ENCODE data around the gene GP1BB.

The GP1BB gene

DNA sequence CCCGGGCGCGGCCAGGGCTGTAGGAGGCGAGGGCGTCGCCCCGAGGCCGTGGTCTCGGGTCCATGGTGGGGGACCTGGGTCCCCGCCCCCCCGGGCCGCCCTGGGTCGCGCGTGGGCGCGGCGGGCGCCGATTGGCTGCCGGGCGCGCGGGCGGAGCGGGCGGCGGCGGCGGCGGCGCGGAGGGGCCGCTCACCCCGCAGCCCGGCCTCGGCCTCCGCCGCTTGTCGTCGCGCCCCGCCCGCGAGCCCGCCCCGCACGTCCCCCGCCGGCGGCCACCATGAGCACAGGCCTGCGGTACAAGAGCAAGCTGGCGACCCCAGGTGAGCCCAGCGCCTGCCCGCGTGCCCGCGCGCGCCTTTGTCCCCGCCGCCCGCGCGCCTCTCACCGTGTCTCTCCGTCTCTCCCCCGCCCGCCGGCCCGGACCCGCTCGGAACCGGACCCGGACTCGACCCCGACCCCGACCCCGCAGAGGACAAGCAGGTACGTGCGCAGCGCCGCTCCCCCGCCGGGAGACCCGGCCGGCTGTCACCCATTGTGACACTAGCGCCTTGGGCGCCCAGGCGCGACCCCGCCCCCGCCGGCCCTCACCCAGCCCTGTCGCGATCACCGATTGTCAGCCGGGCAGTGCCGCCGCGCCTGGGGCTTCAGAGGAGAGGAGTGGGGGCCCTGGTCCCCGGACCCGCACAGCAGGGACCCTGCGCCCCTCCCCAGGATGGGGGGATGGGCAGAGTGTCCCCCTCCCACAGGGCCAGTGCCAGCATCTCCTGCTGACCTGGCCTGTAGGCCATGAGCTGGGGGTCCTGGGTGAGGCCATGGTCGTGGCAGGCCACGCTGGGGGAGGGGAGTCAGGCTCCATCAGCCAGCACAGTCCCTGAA is 8.8 kb upstream of the GP1BB start, which contains the start of gene SEPTIN5:
Gene SEPTIN5, plus strand, starts transcription at position 192 of the 876 bp plus-strand sequence. Its CDS starts 86 bp downstream, at position 278.
- H3K36me3 Mint-ChIP-seq (ENCODE audit: low read depth) = no peaks in the 10 kb centered on the region
- intact Hi-C loops (cut with micrococcal nuclease) = loop anchor here (5.0 to 10.0 kb wide), 2 partner anchors 32 to 570 kb away; partner anchors contain the start of gene ESS2
- H3K4me1 Mint-ChIP-seq (ENCODE audit: low read depth) = peaks cover 13% of the 10 kb centered on the region
- no peaks in the 10 kb centered on the region for H3K9me3 Mint-ChIP-seq
- H3K27ac Mint-ChIP-seq = no peak within 1 kb of the TSS
- peaks cover 60% of the 10 kb centered on the region for H3K27me3 Mint-ChIP-seq
- peak within 1 kb of the TSS; percentile 73 for H3K4me3 Mint-ChIP-seq

DNA sequence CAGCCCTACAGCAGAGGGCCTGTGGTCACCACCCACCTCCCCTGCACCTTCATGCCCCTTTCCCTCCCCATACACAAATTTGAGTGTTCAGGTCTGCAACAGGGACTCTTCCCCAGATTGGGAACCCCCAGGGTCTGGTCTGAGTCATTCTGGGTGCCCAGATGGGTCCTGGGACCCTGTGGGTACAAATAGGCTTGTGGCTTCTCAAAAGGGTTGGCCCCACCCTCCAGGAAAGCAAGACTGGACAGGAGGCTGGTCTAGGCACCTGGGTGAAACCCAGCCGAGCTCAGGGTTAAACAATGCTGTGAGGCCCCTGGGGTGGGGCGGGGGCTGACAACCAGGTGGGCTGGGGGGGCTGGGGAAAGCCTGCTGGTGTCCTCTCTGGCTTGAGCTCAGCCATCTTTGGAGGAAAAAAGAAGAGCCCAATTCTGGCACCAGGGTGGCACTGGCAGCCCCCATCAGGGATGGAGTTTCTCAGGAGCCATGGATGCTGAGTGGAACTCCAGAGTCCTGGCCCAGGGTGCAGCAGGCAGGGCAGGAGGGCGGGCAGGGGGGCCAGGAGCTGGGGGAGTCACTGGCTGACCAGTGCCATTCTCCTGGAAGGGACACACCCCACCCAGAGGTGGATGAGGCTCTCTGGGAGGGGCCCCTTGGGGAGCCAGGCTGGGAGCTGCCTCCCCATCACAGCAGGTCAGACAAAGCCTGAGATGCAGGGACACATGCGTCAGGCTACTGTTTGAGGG is 8.0 kb upstream of the GP1BB start:
- Mint-ChIP-seq H3K4me3 (peak overlapping the region; percentile 70), H3K27ac (no peak overlapping the region), H3K4me1 (ENCODE audit: low read depth) (peaks cover 13% of the 10 kb centered on the region), H3K27me3 (peaks cover 65% of the 10 kb centered on the region), H3K36me3 (ENCODE audit: low read depth) (no peaks in the 10 kb centered on the region), H3K9me3 (no peaks in the 10 kb centered on the region)
- intact Hi-C loops (cut with micrococcal nuclease) = loop anchor here (5.0 to 10.0 kb wide), 2 partner anchors 33 to 571 kb away; partner anchors contain the start of gene ESS2

DNA sequence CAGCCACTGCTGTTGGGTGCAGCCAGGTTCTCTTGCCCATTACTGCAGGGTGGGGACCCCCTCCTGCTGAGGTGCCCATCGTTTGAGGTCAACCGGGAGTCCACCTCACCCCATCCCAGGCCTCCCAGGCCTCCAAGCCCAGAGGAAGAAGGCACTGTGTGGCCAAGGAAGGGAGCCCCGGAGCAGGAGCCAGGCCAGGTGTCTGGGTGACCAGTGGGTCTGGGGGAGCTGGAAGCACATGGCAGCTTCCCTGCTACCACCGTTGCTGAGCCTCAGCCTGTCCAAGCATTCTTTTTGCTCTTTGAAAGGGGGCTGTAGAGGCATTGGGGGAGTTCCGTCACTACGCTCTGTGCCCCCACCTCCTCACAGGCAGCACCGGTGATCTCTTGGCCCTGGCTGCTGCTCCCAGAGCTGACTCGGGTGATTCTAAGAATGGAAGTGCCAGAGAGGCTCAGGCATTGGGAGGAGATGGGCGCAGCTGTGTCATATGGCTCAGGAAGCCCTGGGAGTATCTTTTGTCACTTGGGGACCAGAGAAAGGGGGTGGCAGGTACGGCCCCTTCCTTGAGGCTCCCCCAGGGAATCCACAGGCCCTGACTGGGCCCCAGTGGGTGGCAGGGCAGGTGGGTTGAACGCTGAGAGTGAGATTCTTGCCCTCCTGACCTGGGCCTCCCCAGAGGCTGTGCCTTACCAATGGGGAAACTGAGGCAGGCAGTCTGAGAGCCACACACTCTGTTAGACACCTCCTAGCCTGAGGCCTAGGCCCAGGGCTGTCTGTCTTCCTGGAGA is 7.1 kb upstream of the GP1BB start:
- Mint-ChIP-seq H3K27me3 (peaks cover 73% of the 10 kb centered on the region), H3K4me3 (no peak overlapping the region)
- intact Hi-C loops (cut with micrococcal nuclease) = loop anchor here (5.0 to 10.0 kb wide), 2 partner anchors 34 to 571 kb away; partner anchors contain the start of gene ESS2

GRCh38 chr22:19716829-19717105 is 6.6 kb upstream of the GP1BB start:
- Mint-ChIP-seq H3K4me1 (ENCODE audit: low read depth) (peaks cover 13% of the 10 kb centered on the region), H3K9me3 (no peaks in the 10 kb centered on the region), H3K4me3 (no peak overlapping the region), H3K36me3 (ENCODE audit: low read depth) (no peaks in the 10 kb centered on the region), H3K27ac (no peak overlapping the region), H3K27me3 (peaks cover 79% of the 10 kb centered on the region)
- intact Hi-C loops (cut with micrococcal nuclease) = loop anchor here (5.0 to 10.0 kb wide), 2 partner anchors 34 to 572 kb away; partner anchors contain the start of gene ESS2

More for the DNA sequence above, 7.1 kb upstream of the GP1BB start:
- Mint-ChIP-seq H3K9me3 (no peaks in the 10 kb centered on the region), H3K36me3 (ENCODE audit: low read depth) (no peaks in the 10 kb centered on the region), H3K4me1 (ENCODE audit: low read depth) (peaks cover 13% of the 10 kb centered on the region), H3K27ac (no peak overlapping the region)

- Mint-ChIP-seq H3K36me3 (ENCODE audit: low read depth) (no peaks in the 10 kb centered on the region), H3K4me3 (no peak overlapping the region), H3K9me3 (no peaks in the 10 kb centered on the region), H3K4me1 (ENCODE audit: low read depth) (peaks cover 13% of the 10 kb centered on the region), H3K27me3 (peaks cover 81% of the 10 kb centered on the region), H3K27ac (no peak overlapping the region)
- intact Hi-C loops (cut with micrococcal nuclease) = loop anchor here (5.0 to 10.0 kb wide), 2 partner anchors 35 to 572 kb away; partner anchors contain the start of gene ESS2
These were observed 6.2 kb upstream of the GP1BB start for GRCh38 chr22:19717181-19717580.

- H3K36me3 Mint-ChIP-seq (ENCODE audit: low read depth) = no peaks in the 10 kb centered on the region
- H3K4me1 Mint-ChIP-seq (ENCODE audit: low read depth) = peaks cover 17% of the 10 kb centered on the region
- intact Hi-C loops (cut with micrococcal nuclease) = loop anchor here (5.0 to 10.0 kb wide), 2 partner anchors 36 to 573 kb away; partner anchors contain the start of gene ESS2
- H3K27me3 Mint-ChIP-seq = peaks cover 85% of the 10 kb centered on the region
- H3K9me3 Mint-ChIP-seq = no peaks in the 10 kb centered on the region
- H3K4me3 Mint-ChIP-seq = peak overlapping the region; percentile 68
- no peak overlapping the region for H3K27ac Mint-ChIP-seq
These were observed 5.5 kb upstream of the GP1BB start for GRCh38 chr22:19717691-19718455.

GRCh38 chr22:19718456-19719049 is 4.8 kb upstream of the GP1BB start:
- peaks cover 23% of the 10 kb centered on the region for H3K4me1 Mint-ChIP-seq (ENCODE audit: low read depth)
- no peaks in the 10 kb centered on the region for H3K9me3 Mint-ChIP-seq
- peak overlapping the region; percentile 68 for H3K4me3 Mint-ChIP-seq
- intact Hi-C loops (cut with micrococcal nuclease) = loop anchor here (5.0 to 10.0 kb wide), 2 partner anchors 36 to 574 kb away; partner anchors contain the start of gene ESS2
- H3K27ac Mint-ChIP-seq = no peak overlapping the region
- H3K36me3 Mint-ChIP-seq (ENCODE audit: low read depth) = no peaks in the 10 kb centered on the region
- peaks cover 85% of the 10 kb centered on the region for H3K27me3 Mint-ChIP-seq

DNA sequence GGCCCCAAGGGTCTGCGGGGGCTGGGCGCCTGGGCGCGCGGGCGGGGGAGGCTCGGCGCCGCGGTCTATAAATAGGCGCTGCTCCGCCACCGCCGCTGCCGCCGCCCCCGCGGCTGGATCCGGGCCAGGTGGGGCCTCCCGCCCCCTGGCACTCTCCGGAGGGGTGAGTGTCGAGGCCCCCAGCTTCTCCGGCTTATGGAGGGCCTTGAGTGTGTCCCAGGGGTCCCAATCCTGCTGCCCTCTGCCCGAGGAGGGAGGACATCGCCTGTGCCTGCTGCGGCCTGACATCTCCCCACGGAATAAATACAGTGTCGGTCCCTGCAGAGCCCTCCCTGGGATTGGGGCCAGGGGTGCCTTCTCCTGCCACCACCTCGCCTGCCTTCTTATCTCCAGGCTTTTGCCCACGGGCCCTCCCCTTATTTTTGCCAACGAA is 4.3 kb upstream of the GP1BB start:
- intact Hi-C loops (cut with micrococcal nuclease) = loop anchor here (5.0 to 10.0 kb wide), 2 partner anchors 37 to 574 kb away; partner anchors contain the start of gene ESS2
- Mint-ChIP-seq H3K4me3 (peak overlapping the region; percentile 6), H3K27ac (no peak overlapping the region), H3K27me3 (peaks cover 82% of the 10 kb centered on the region), H3K9me3 (no peaks in the 10 kb centered on the region), H3K36me3 (ENCODE audit: low read depth) (no peaks in the 10 kb centered on the region), H3K4me1 (ENCODE audit: low read depth) (peaks cover 20% of the 10 kb centered on the region)

GRCh38 chr22:19719488-19720021 is 3.8 kb upstream of the GP1BB start:
- Mint-ChIP-seq H3K27ac (no peak overlapping the region), H3K9me3 (no peaks in the 10 kb centered on the region), H3K27me3 (peaks cover 85% of the 10 kb centered on the region), H3K4me3 (peak overlapping the region; percentile 6), H3K36me3 (ENCODE audit: low read depth) (no peaks in the 10 kb centered on the region), H3K4me1 (ENCODE audit: low read depth) (peaks cover 19% of the 10 kb centered on the region)
- intact Hi-C loops (cut with micrococcal nuclease) = loop anchor here (5.0 to 10.0 kb wide), 2 partner anchors 37 to 575 kb away; partner anchors contain the start of gene ESS2

- Mint-ChIP-seq H3K4me1 (ENCODE audit: low read depth) (peaks cover 19% of the 10 kb centered on the region), H3K36me3 (ENCODE audit: low read depth) (no peaks in the 10 kb centered on the region), H3K9me3 (no peaks in the 10 kb centered on the region), H3K27ac (no peak overlapping the region), H3K27me3 (peaks cover 85% of the 10 kb centered on the region), H3K4me3 (no peak overlapping the region)
- intact Hi-C loops (cut with micrococcal nuclease) = no loop called here
These were observed 3.0 kb upstream of the GP1BB start for GRCh38 chr22:19720150-19720827.

- H3K4me3 Mint-ChIP-seq = no peak overlapping the region
These were observed 2.4 kb upstream of the GP1BB start for GRCh38 chr22:19720999-19721329.

More at GRCh38 chr22:19720999-19721329, 2.4 kb upstream of the GP1BB start:
- H3K36me3 Mint-ChIP-seq (ENCODE audit: low read depth) = no peaks in the 10 kb centered on the region
- H3K4me1 Mint-ChIP-seq (ENCODE audit: low read depth) = peaks cover 19% of the 10 kb centered on the region
- H3K27me3 Mint-ChIP-seq = peaks cover 84% of the 10 kb centered on the region
- H3K9me3 Mint-ChIP-seq = no peaks in the 10 kb centered on the region
- intact Hi-C loops (cut with micrococcal nuclease) = no loop called here
- no peak overlapping the region for H3K27ac Mint-ChIP-seq

All from dendritic cell treated with granulocyte-macrophage colony-stimulating factor and Interleukin-4, amounts not matched to agents 40 ng/mL and 50 ng/mL, for 4 days (primary cell).